Keratinocyte (primary cell): ENCODE data around the gene EDA. TPM values are rescaled to one million over a fixed set of nuclear protein-coding genes. Genes with fewer than 3 reads are reported as not detected.

Source experiments
- DNase-seq: peaks from one replicate; pipeline ENCODE4 v3.0.0-alpha.2; 2011; ENCODE audit warnings: low read depth, missing footprints, low spot score
- FAIRE-seq: peaks from 2 replicates; lab custom pipeline; 2011; peaks lifted over from hg19 to GRCh38; lab: Jason Lieb, UNC
- H2AFZ ChIP-seq: 2 replicates; pipeline ENCODE4 v1.6.0; 2012; ENCODE audit warnings: low read length, control low read depth, inconsistent platforms; ENCODE audit not compliant: control insufficient read depth
- H3K27ac ChIP-seq: 2 replicates; pipeline ENCODE4 v1.5.1; 2011; ENCODE audit warnings: low read length; ENCODE audit not compliant: control insufficient read depth, insufficient read depth
- H3K27me3 ChIP-seq: 3 replicates; pipeline ENCODE4 v1.6.0; 2011; ENCODE audit warnings: low read length; ENCODE audit not compliant: control insufficient read depth, insufficient read depth; ENCODE audit errors: extremely low read depth
- H3K36me3 ChIP-seq, 2 experiments: 2 replicates in 1 of 2; 3 replicates in 1 of 2; pipeline ENCODE4 v1.5.1; 2011; ENCODE audit warnings: low read length in 2 of 2, mild to moderate bottlenecking in 1 of 2; ENCODE audit not compliant: control insufficient read depth in 2 of 2, insufficient read depth in 2 of 2; ENCODE audit errors: extremely low read depth in 1 of 2
- H3K4me1 ChIP-seq: 3 replicates; pipeline ENCODE4 v1.5.1; 2011; ENCODE audit warnings: low read length; ENCODE audit not compliant: control insufficient read depth, insufficient read depth; ENCODE audit errors: extremely low read depth
- H3K4me2 ChIP-seq: 3 replicates; pipeline ENCODE4 v1.6.0; 2011; ENCODE audit warnings: low read depth, low read length; ENCODE audit not compliant: control insufficient read depth, insufficient read depth; ENCODE audit errors: extremely low read depth
- H3K4me3 ChIP-seq, 3 experiments: fragments of 200-600 bp in 1 of 3; sonication (generic) in 1 of 3; 2 replicates in 2 of 3; 3 replicates in 1 of 3; pipeline ENCODE4 v1.5.1; 2011 to 2016; ENCODE audit warnings: low read length in 3 of 3, mild to moderate bottlenecking in 3 of 3, control low read depth in 2 of 3, inconsistent platforms in 1 of 3, low read depth in 1 of 3, mixed read lengths in 1 of 3, mixed run types in 1 of 3, moderate library complexity in 1 of 3; ENCODE audit not compliant: control insufficient read depth in 2 of 3, insufficient read depth in 2 of 3; ENCODE audit errors: extremely low read depth in 1 of 3
- H3K79me2 ChIP-seq: 2 replicates; pipeline ENCODE4 v1.6.0; 2012; ENCODE audit warnings: low read length; ENCODE audit not compliant: control insufficient read depth, insufficient read depth
- H3K9ac ChIP-seq: 3 replicates; pipeline ENCODE4 v1.6.0; 2011; ENCODE audit warnings: low read length; ENCODE audit not compliant: control insufficient read depth, insufficient read depth; ENCODE audit errors: extremely low read depth
- H3K9me1 ChIP-seq: 3 replicates; pipeline ENCODE4 v1.6.0; 2011; ENCODE audit warnings: low read length; ENCODE audit not compliant: control insufficient read depth, insufficient read depth; ENCODE audit errors: extremely low read depth
- H3K9me3 ChIP-seq: 2 replicates; pipeline ENCODE4 v1.5.1; 2012; ENCODE audit warnings: low read depth, low read length; ENCODE audit not compliant: control insufficient read depth
- H4K20me1 ChIP-seq: 3 replicates; pipeline ENCODE4 v1.6.0; 2011; ENCODE audit warnings: low read length; ENCODE audit not compliant: control insufficient read depth, insufficient read depth; ENCODE audit errors: extremely low read depth
- EZH2 ChIP-seq: IDR thresholded peaks from one replicate; pipeline ENCODE4 v1.6.1; 2012; ENCODE audit warnings: inconsistent platforms, mild to moderate bottlenecking, low read length, moderate library complexity
- dilution Hi-C: fragments of 300-500 bp; cut with MboI; formaldehyde crosslinking; loops from one replicate; pipeline ENCODE4 v1.7.0; 2020; ENCODE audit warnings: low sequenced_read_pairs; ENCODE audit not compliant: extremely low pct_ligation_motif_present
- polyA plus RNA-seq, 5 experiments: library from polyadenylated mRNA; depleted of rRNA in 3 of 5; stranded (reverse) in 3 of 5; stranded (forward) in 1 of 5; unstranded in 1 of 5; fragments of >200 nt; gene quantifications; 1 replicate in 1 of 5; 2 replicates in 3 of 5; 3 replicates in 1 of 5; pipeline versions ENCODE4 v1.2.1 to v1.2.3, GENCODE V29; 2011 to 2012; ENCODE audit warnings: missing spikeins in 2 of 5, low read depth in 1 of 5, low replicate concordance in 1 of 5
- TF ChIP-seq, protein P1 (sequence below), 3 experiments: IDR thresholded peaks in 1 of 3; conservative IDR thresholded peaks in 1 of 3; optimal IDR thresholded peaks in 1 of 3; 2 replicates in 2 of 3; 3 replicates in 1 of 3; pipeline versions ENCODE3 to v1.5.1; 2011; ENCODE audit warnings: low read length in 3 of 3, mild to moderate bottlenecking in 3 of 3, moderate library complexity in 2 of 3, control low read depth in 1 of 3, inconsistent platforms in 1 of 3; ENCODE audit not compliant: insufficient read depth in 2 of 3; ENCODE audit errors: extremely low read depth in 1 of 3

Gene EDA
- polyA plus RNA-seq, 1 donor (not counting 4 experiments of a cell fraction or from before 2014, with no cell fraction given), result 0.75 TPM

- H3K4me2 ChIP-seq, result no peak overlapping the region
- no peaks in the 10 kb centered on the region for H3K9me1 ChIP-seq
- no peak overlapping the region for H3K9ac ChIP-seq
- H4K20me1 ChIP-seq, result no peaks in the 10 kb centered on the region
- H2AFZ ChIP-seq, result no peak overlapping the region
- no peaks in the 10 kb centered on the region for H3K36me3 ChIP-seq
- no peak overlapping the region for H3K4me3 ChIP-seq
- H3K79me2 ChIP-seq, result no peaks in the 10 kb centered on the region
- dilution Hi-C loops, result no loop called here
- no peaks in the 10 kb centered on the region for H3K27me3 ChIP-seq
- no peaks in the 10 kb centered on the region for H3K4me1 ChIP-seq
- no peak overlapping the region for H3K27ac ChIP-seq
- no peaks in the 10 kb centered on the region for H3K9me3 ChIP-seq
- FAIRE-seq (no peak), DNase-seq (no peak)
- TF ChIP-seq, protein P1, sequence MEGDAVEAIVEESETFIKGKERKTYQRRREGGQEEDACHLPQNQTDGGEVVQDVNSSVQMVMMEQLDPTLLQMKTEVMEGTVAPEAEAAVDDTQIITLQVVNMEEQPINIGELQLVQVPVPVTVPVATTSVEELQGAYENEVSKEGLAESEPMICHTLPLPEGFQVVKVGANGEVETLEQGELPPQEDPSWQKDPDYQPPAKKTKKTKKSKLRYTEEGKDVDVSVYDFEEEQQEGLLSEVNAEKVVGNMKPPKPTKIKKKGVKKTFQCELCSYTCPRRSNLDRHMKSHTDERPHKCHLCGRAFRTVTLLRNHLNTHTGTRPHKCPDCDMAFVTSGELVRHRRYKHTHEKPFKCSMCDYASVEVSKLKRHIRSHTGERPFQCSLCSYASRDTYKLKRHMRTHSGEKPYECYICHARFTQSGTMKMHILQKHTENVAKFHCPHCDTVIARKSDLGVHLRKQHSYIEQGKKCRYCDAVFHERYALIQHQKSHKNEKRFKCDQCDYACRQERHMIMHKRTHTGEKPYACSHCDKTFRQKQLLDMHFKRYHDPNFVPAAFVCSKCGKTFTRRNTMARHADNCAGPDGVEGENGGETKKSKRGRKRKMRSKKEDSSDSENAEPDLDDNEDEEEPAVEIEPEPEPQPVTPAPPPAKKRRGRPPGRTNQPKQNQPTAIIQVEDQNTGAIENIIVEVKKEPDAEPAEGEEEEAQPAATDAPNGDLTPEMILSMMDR (optimal IDR thresholded peaks at IDR 0.05 in 1 of 3, IDR thresholded peaks at IDR 0.05 in 1 of 3, conservative IDR thresholded peaks at IDR 0.05 in 1 of 3; ENCODE audit: extremely low read depth in 1 of 3, insufficient read depth in 2 of 3, low read length in 3 of 3), result no peak
- no peak for TF ChIP-seq EZH2
Measured at GRCh38 chrX:69813677-69814076, 197.8 kb downstream of the EDA start.

GRCh38 chrX:69815063-69815462, 199.2 kb downstream of the EDA start:
- Histone ChIP-seq H3K4me2 (no peak overlapping the region), H2AFZ (no peak overlapping the region), H3K9me3 (no peaks in the 10 kb centered on the region), H3K27me3 (no peaks in the 10 kb centered on the region), H3K9me1 (no peaks in the 10 kb centered on the region), H3K36me3 (no peaks in the 10 kb centered on the region), H4K20me1 (no peaks in the 10 kb centered on the region), H3K4me3 (no peak overlapping the region), H3K4me1 (no peaks in the 10 kb centered on the region), H3K9ac (no peak overlapping the region), H3K27ac (no peak overlapping the region), H3K79me2 (no peaks in the 10 kb centered on the region)
- no peak for DNase-seq
- dilution Hi-C loops, result no loop called here
- no peak for FAIRE-seq
- TF ChIP-seq, protein P1 (optimal IDR thresholded peaks at IDR 0.05 in 1 of 3, IDR thresholded peaks at IDR 0.05 in 1 of 3, conservative IDR thresholded peaks at IDR 0.05 in 1 of 3; ENCODE audit: extremely low read depth in 1 of 3, insufficient read depth in 2 of 3, low read length in 3 of 3), result no peak
- TF ChIP-seq EZH2, result no peak
